ENCODE measurements around the gene GNRH2.

GNRH2 gene

DNA sequence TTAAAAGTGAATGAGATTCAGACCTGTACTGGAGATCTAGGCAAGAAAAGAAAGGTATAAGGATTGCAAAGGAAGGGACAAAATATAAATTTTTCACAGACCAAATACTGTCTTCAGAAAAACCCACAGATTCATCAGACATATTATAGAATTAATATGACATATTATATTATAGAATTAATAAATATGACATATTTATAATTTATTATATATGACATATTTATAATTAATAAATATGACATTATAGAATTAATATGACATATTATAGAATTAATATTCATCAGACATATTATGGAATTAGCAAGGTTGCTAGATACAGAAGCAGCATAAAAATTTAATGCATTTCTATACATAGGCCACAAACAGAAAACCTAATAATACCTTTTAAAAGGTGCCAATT lies 44.7 kb upstream of the GNRH2 start (continued):
- TF ChIP-seq ZNF140 (tag by site-specific recombination; IDR thresholded peaks at IDR 0.05) (no peak), ZNF585B (tag by site-specific recombination; IDR thresholded peaks at IDR 0.05) (no peak), ZNF202 (tag by site-specific recombination; IDR thresholded peaks at IDR 0.05; ENCODE audit: borderline replicate concordance) (no peak)
- TF ChIP-seq, protein P1, sequence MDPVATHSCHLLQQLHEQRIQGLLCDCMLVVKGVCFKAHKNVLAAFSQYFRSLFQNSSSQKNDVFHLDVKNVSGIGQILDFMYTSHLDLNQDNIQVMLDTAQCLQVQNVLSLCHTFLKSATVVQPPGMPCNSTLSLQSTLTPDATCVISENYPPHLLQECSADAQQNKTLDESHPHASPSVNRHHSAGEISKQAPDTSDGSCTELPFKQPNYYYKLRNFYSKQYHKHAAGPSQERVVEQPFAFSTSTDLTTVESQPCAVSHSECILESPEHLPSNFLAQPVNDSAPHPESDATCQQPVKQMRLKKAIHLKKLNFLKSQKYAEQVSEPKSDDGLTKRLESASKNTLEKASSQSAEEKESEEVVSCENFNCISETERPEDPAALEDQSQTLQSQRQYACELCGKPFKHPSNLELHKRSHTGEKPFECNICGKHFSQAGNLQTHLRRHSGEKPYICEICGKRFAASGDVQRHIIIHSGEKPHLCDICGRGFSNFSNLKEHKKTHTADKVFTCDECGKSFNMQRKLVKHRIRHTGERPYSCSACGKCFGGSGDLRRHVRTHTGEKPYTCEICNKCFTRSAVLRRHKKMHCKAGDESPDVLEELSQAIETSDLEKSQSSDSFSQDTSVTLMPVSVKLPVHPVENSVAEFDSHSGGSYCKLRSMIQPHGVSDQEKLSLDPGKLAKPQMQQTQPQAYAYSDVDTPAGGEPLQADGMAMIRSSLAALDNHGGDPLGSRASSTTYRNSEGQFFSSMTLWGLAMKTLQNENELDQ (tag by site-specific recombination; IDR thresholded peaks at IDR 0.05; ENCODE audit: low read depth) = no peak
- TF ChIP-seq, protein P2, sequence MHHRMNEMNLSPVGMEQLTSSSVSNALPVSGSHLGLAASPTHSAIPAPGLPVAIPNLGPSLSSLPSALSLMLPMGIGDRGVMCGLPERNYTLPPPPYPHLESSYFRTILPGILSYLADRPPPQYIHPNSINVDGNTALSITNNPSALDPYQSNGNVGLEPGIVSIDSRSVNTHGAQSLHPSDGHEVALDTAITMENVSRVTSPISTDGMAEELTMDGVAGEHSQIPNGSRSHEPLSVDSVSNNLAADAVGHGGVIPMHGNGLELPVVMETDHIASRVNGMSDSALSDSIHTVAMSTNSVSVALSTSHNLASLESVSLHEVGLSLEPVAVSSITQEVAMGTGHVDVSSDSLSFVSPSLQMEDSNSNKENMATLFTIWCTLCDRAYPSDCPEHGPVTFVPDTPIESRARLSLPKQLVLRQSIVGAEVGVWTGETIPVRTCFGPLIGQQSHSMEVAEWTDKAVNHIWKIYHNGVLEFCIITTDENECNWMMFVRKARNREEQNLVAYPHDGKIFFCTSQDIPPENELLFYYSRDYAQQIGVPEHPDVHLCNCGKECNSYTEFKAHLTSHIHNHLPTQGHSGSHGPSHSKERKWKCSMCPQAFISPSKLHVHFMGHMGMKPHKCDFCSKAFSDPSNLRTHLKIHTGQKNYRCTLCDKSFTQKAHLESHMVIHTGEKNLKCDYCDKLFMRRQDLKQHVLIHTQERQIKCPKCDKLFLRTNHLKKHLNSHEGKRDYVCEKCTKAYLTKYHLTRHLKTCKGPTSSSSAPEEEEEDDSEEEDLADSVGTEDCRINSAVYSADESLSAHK (tag by site-specific recombination; IDR thresholded peaks at IDR 0.05) = no peak

DNA sequence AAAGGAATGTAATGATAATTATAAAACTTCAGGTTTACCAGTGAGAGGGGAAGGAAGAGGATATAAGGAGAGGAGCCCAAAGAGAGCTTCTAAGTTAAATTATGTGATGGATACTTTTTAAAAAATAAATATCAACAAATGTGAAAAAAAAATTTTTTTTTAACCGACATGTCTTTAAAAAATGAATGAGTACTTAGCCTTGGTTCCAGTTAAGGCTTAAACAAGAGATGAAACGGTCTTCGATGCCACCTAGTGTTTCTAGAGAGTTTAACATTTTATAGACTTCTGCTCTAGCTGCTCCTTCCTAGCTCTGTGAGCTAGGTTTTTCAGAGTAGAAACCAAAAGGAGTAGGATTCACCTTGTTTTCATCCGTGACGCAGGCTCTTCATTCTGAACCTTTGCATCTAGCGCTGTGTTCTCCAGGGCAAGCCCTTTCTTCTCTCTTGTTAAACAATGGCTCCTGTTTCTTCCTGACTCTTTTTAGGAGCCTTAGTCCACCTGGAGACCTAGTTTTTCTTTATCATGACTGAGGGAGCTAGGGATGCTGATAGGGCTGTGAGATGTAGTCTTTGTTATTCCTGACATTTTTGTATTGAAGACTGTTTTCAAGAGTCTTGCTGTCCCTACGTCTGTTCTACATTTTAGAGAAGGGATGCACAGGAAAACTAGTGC lies 42.4 kb upstream of the GNRH2 start:
- Histone ChIP-seq H3K9me3 (ENCODE audit: control insufficient read depth, insufficient read depth, low read depth, low read length) (no peaks in the 10 kb centered on the region), H3K27ac (ENCODE audit: extremely low read depth, low read depth, low read length) (no peak overlapping the region), H3K36me3 (ENCODE audit: control insufficient read depth in 2 of 2, insufficient read depth in 1 of 2, low read length in 2 of 2) (peaks cover 13 to 18% of the 10 kb centered on the region in 2 experiments), H3K4me3 (ENCODE audit: low read depth, low read length) (no peak overlapping the region), H3K4me1 (ENCODE audit: control insufficient read depth, insufficient read depth, low read length) (no peaks in the 10 kb centered on the region; the same call in 1 of the 2 replicates)
- CTCF ChIA-PET = interaction anchor here (0.6 to 3.2 kb wide), 44 partner anchors 10 to 633 kb away, joined by 3 to 24 read pairs (median 4); no protein-coding TSS in a partner anchor
- TF ChIP-seq ZNF664 (tag by site-specific recombination; IDR thresholded peaks at IDR 0.05) = peak; percentile 72
- TF ChIP-seq ZNF654 (tag by site-specific recombination; IDR thresholded peaks at IDR 0.05; ENCODE audit: low read depth) = peak; percentile 72
- TF ChIP-seq, protein P3, sequence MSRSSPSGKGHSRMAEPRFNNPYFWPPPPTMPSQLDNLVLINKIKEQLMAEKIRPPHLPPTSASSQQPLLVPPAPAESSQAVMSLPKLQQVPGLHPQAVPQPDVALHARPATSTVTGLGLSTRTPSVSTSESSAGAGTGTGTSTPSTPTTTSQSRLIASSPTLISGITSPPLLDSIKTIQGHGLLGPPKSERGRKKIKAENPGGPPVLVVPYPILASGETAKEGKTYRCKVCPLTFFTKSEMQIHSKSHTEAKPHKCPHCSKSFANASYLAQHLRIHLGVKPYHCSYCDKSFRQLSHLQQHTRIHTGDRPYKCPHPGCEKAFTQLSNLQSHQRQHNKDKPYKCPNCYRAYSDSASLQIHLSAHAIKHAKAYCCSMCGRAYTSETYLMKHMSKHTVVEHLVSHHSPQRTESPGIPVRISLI (tag by site-specific recombination; IDR thresholded peaks at IDR 0.05) = peak; percentile 84
- no peak for TF ChIP-seq TCF7L2 (IDR thresholded peaks at IDR 0.05; ENCODE audit: borderline replicate concordance, low read depth, low read length)
- TF ChIP-seq, protein P4, sequence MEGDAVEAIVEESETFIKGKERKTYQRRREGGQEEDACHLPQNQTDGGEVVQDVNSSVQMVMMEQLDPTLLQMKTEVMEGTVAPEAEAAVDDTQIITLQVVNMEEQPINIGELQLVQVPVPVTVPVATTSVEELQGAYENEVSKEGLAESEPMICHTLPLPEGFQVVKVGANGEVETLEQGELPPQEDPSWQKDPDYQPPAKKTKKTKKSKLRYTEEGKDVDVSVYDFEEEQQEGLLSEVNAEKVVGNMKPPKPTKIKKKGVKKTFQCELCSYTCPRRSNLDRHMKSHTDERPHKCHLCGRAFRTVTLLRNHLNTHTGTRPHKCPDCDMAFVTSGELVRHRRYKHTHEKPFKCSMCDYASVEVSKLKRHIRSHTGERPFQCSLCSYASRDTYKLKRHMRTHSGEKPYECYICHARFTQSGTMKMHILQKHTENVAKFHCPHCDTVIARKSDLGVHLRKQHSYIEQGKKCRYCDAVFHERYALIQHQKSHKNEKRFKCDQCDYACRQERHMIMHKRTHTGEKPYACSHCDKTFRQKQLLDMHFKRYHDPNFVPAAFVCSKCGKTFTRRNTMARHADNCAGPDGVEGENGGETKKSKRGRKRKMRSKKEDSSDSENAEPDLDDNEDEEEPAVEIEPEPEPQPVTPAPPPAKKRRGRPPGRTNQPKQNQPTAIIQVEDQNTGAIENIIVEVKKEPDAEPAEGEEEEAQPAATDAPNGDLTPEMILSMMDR (tag by site-specific recombination; IDR thresholded peaks at IDR 0.05) = peak; percentile 38; the same call in 1 of the 2 replicates
- TF ChIP-seq, protein P5, sequence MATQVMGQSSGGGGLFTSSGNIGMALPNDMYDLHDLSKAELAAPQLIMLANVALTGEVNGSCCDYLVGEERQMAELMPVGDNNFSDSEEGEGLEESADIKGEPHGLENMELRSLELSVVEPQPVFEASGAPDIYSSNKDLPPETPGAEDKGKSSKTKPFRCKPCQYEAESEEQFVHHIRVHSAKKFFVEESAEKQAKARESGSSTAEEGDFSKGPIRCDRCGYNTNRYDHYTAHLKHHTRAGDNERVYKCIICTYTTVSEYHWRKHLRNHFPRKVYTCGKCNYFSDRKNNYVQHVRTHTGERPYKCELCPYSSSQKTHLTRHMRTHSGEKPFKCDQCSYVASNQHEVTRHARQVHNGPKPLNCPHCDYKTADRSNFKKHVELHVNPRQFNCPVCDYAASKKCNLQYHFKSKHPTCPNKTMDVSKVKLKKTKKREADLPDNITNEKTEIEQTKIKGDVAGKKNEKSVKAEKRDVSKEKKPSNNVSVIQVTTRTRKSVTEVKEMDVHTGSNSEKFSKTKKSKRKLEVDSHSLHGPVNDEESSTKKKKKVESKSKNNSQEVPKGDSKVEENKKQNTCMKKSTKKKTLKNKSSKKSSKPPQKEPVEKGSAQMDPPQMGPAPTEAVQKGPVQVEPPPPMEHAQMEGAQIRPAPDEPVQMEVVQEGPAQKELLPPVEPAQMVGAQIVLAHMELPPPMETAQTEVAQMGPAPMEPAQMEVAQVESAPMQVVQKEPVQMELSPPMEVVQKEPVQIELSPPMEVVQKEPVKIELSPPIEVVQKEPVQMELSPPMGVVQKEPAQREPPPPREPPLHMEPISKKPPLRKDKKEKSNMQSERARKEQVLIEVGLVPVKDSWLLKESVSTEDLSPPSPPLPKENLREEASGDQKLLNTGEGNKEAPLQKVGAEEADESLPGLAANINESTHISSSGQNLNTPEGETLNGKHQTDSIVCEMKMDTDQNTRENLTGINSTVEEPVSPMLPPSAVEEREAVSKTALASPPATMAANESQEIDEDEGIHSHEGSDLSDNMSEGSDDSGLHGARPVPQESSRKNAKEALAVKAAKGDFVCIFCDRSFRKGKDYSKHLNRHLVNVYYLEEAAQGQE (tag by site-specific recombination; IDR thresholded peaks at IDR 0.05) = no peak
- POLR2A ChIA-PET = interaction anchor here (0.5 kb wide), 1 partner anchor 24 kb away, joined by 3 read pairs; no protein-coding TSS in a partner anchor

All from HEK293 (cell line).